Endothelial cell of umbilical vein (primary cell): Measurements from ENCODE around the gene PLEKHG4B. TPM values are rescaled to one million over a fixed set of nuclear protein-coding genes. Genes with fewer than 3 reads are reported as not detected.

Experiments used
- BruUV-seq: library from RNA; stranded (reverse); fragments of 400-500 nt; replicated peaks from 2 replicates; lab custom pipeline; 2021; lab: Mats Ljungman, UMichigan
- CTCF ChIA-PET: fragments of 300-600, 350-600 bp; sonication (Branson Sonifier 250); formaldehyde crosslinking; loops from one replicate; lab custom pipeline; 2021; ENCODE audit warnings: antibody characterized with exemption, inconsistent platforms; lab: Charles Lee
- POLR2A ChIA-PET: fragments of 300-600, 350-600 bp; sonication (Branson Sonifier 250); formaldehyde crosslinking; loops from one replicate; lab custom pipeline; 2021; ENCODE audit warnings: antibody characterized with exemption, inconsistent platforms; lab: Charles Lee
- DNase-seq: peaks from one replicate; pipeline ENCODE4 v3.0.0-alpha.2; 2011; ENCODE audit warnings: low read depth, low spot score
- FAIRE-seq: peaks from 2 replicates; lab custom pipeline; 2011; peaks lifted over from hg19 to GRCh38; lab: Jason Lieb, UNC
- H2AFZ ChIP-seq: 2 replicates; pipeline ENCODE4 v1.6.0; 2012; ENCODE audit warnings: low read depth, low read length, control low read depth, inconsistent platforms
- H3K27ac ChIP-seq: 2 replicates; pipeline ENCODE4 v1.5.1; 2011; ENCODE audit warnings: low read depth, mild to moderate bottlenecking, control low read depth, low read length, moderate library complexity; ENCODE audit not compliant: insufficient read depth
- H3K27me3 ChIP-seq, 2 experiments: 2 replicates each; pipeline versions ENCODE4 v1.6.0 to v1.6.1; 2011; ENCODE audit warnings: low read length in 2 of 2, mixed read lengths in 1 of 2; ENCODE audit not compliant: control insufficient read depth in 2 of 2, insufficient read depth in 2 of 2
- H3K36me3 ChIP-seq, 2 experiments: 2 replicates in 1 of 2; 3 replicates in 1 of 2; pipeline ENCODE4 v1.5.1; 2011; ENCODE audit warnings: low read length in 2 of 2, mild to moderate bottlenecking in 1 of 2, moderate library complexity in 1 of 2; ENCODE audit not compliant: control insufficient read depth in 2 of 2, insufficient read depth in 2 of 2; ENCODE audit errors: extremely low read depth in 1 of 2
- H3K4me1 ChIP-seq: 3 replicates; pipeline ENCODE4 v1.5.1; 2011; ENCODE audit warnings: mild to moderate bottlenecking, low read length; ENCODE audit not compliant: control insufficient read depth, insufficient read depth; ENCODE audit errors: extremely low read depth
- H3K4me2 ChIP-seq: 2 replicates; pipeline ENCODE4 v1.6.1; 2011; ENCODE audit warnings: low read length, control low read depth, mixed read lengths; ENCODE audit not compliant: insufficient read depth
- H3K4me3 ChIP-seq, 3 experiments: fragments of 200-600 bp in 1 of 3; sonication (generic), shearing (Covaris generic) in 1 of 3; replicated peaks in 1 of 3; 2 replicates each; pipeline ENCODE4 v1.5.1; 2011 to 2016; ENCODE audit warnings: control low read depth in 3 of 3, low read length in 3 of 3, mild to moderate bottlenecking in 2 of 3, inconsistent platforms in 1 of 3, low read depth in 1 of 3, moderate library complexity in 1 of 3; ENCODE audit not compliant: insufficient read depth in 1 of 3
- H3K79me2 ChIP-seq: 2 replicates; pipeline ENCODE4 v1.6.0; 2012; ENCODE audit warnings: low read length, inconsistent platforms; ENCODE audit not compliant: control insufficient read depth, insufficient read depth
- H3K9ac ChIP-seq: replicated peaks from 2 replicates; pipeline ENCODE3; 2011; ENCODE audit warnings: low read length, control low read depth; ENCODE audit not compliant: insufficient read depth; ENCODE audit errors: extremely low read depth
- H3K9me1 ChIP-seq: replicated peaks from 3 replicates; pipeline ENCODE4 v1.6.0; 2011; ENCODE audit warnings: mild to moderate bottlenecking, low read length; ENCODE audit not compliant: control insufficient read depth, insufficient read depth; ENCODE audit errors: extremely low read depth
- H3K9me3 ChIP-seq: replicated peaks from 2 replicates; pipeline ENCODE4 v1.5.1; 2012; ENCODE audit warnings: low read length, inconsistent platforms; ENCODE audit not compliant: control insufficient read depth, insufficient read depth
- H4K20me1 ChIP-seq: replicated peaks from 2 replicates; pipeline ENCODE3; 2011; ENCODE audit warnings: mild to moderate bottlenecking, low read length; ENCODE audit not compliant: control insufficient read depth, insufficient read depth; ENCODE audit errors: extremely low read depth
- CTCF ChIP-seq, 2 donors: IDR thresholded peaks; 1 replicate in 1 of 2; 2 replicates in 1 of 2; pipeline ENCODE4 v1.5.1; 2011; ENCODE audit warnings: low read length in 2 of 2, mild to moderate bottlenecking in 2 of 2, moderate library complexity in 2 of 2, control low read depth in 1 of 2, inconsistent platforms in 1 of 2, low read depth in 1 of 2; ENCODE audit not compliant: insufficient read depth in 1 of 2; ENCODE audit errors: extremely low read depth in 1 of 2
- EZH2 ChIP-seq: IDR thresholded peaks from 2 replicates; pipeline ENCODE4 v1.6.1; 2012; ENCODE audit warnings: borderline replicate concordance, low read depth, mild to moderate bottlenecking, moderate library complexity, low read length, inconsistent platforms; ENCODE audit not compliant: severe bottlenecking
- FOS ChIP-seq: IDR thresholded peaks from 2 replicates; pipeline ENCODE4 v1.6.1; 2011; ENCODE audit warnings: mild to moderate bottlenecking, low read length, moderate library complexity, borderline replicate concordance; ENCODE audit not compliant: insufficient read depth
- GATA2 ChIP-seq: IDR thresholded peaks from 2 replicates; pipeline ENCODE4 v1.7.0; 2011; ENCODE audit warnings: low read depth, mild to moderate bottlenecking, moderate library complexity, mixed read lengths, low read length; ENCODE audit not compliant: insufficient read length, insufficient read depth
- JUN ChIP-seq: IDR thresholded peaks from 2 replicates; pipeline ENCODE4 v1.6.1; 2011; ENCODE audit warnings: borderline replicate concordance, low read depth; ENCODE audit not compliant: insufficient read length, insufficient read depth
- MYC ChIP-seq: IDR thresholded peaks from one replicate; pipeline ENCODE4 v1.6.1; 2011; ENCODE audit warnings: mild to moderate bottlenecking, low read depth, low read length
- POLR2A ChIP-seq: IDR thresholded peaks from 2 replicates; pipeline ENCODE4 v1.6.1; 2012; ENCODE audit warnings: low read depth, mild to moderate bottlenecking, control low read depth, low read length
- POLR2AphosphoS5 ChIP-seq: IDR thresholded peaks from 2 replicates; pipeline ENCODE4 v1.6.1; 2012; ENCODE audit warnings: low read depth, mild to moderate bottlenecking, control low read depth, low read length, moderate library complexity; ENCODE audit not compliant: insufficient read depth
- dilution Hi-C: fragments of 300-500 bp; cut with MboI; formaldehyde crosslinking; loops from one replicate; pipeline ENCODE4 v1.15.0; 2019; ENCODE audit warnings: low sequenced_read_pairs; ENCODE audit not compliant: extremely low pct_ligation_motif_present
- intact Hi-C: fragments of 100-400 bp; cut with micrococcal nuclease; formaldehyde crosslinking; loops from one replicate; pipeline ENCODE4 v1.10.0; 2022
- polyA plus RNA-seq, 4 experiments: library from polyadenylated mRNA; depleted of rRNA in 3 of 4; stranded (reverse) in 3 of 4; unstranded in 1 of 4; fragments of >200 nt; gene quantifications; 2 replicates each; pipeline versions ENCODE4 v1.2.1 to v1.2.3, GENCODE V29; 2011 to 2012; ENCODE audit warnings: missing spikeins in 1 of 4
- total RNA-seq: library from RNA; stranded (reverse); gene quantifications from 2 replicates; pipeline ENCODE4 v1.2.3, GENCODE V29; 2021
- TF ChIP-seq, protein P1 (sequence below): IDR thresholded peaks from 2 replicates; pipeline ENCODE4 v1.6.1; 2011; ENCODE audit not compliant: insufficient read depth, insufficient read length

Gene PLEKHG4B
- total and polyA plus RNA-seq, 2 donors (not counting 3 experiments of a cell fraction or from before 2014, with no cell fraction given): not detected

- no peak overlapping the region for H3K4me2 ChIP-seq
- H3K27me3 ChIP-seq: no peaks in the 10 kb centered on the region
- BruUV-seq: no TSS peak
- no peak for TF ChIP-seq POLR2AphosphoS5
- TF ChIP-seq MYC: no peak
- TF ChIP-seq, protein P1, sequence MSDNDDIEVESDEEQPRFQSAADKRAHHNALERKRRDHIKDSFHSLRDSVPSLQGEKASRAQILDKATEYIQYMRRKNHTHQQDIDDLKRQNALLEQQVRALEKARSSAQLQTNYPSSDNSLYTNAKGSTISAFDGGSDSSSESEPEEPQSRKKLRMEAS: no peak
- no peak for TF ChIP-seq GATA2
- no peak for TF ChIP-seq CTCF (IDR thresholded peaks at IDR 0.05; ENCODE audit: extremely low read depth in 1 of 2, insufficient read depth in 1 of 2, low read depth in 1 of 2, low read length in 2 of 2)
- no peak for TF ChIP-seq POLR2A
- TF ChIP-seq FOS: no peak
- TF ChIP-seq EZH2: no peak
- TF ChIP-seq JUN: no peak
- no peaks in the 10 kb centered on the region for H3K9me1 ChIP-seq
- CTCF ChIA-PET: interaction anchor here (3.1 kb wide), 1 partner anchor 19 kb away, joined by 11 read pairs; no protein-coding TSS in a partner anchor
- POLR2A ChIA-PET: no interaction called here
- no peak for FAIRE-seq
- DNase-seq: peak; percentile 12
- H3K9me3 ChIP-seq: no peaks in the 10 kb centered on the region
- H3K4me3 ChIP-seq: no peak overlapping the region
- H3K36me3 ChIP-seq: no peaks in the 10 kb centered on the region
- dilution Hi-C loops: no loop called here
- no peak overlapping the region for H3K27ac ChIP-seq
- intact Hi-C loops: no loop called here
- no peak overlapping the region for H3K9ac ChIP-seq
- H4K20me1 ChIP-seq: no peaks in the 10 kb centered on the region
- no peaks in the 10 kb centered on the region for H3K4me1 ChIP-seq
- H2AFZ ChIP-seq: no peak overlapping the region
- H3K79me2 ChIP-seq: no peaks in the 10 kb centered on the region
Measured at GRCh38 chr5:169071-169727, 77.2 kb downstream of the PLEKHG4B start.
